H9 (cell line): ENCODE results near the gene CSTF1. TPM values are rescaled to one million over a fixed set of nuclear protein-coding genes. Genes with fewer than 3 reads are reported as not detected.

Experiments used
- DNase-seq: peaks from one replicate; pipeline ENCODE4 v3.0.0-alpha.2; 2017
- H2AFZ ChIP-seq: one replicate; pipeline ENCODE4 v1.6.1; 2013; ENCODE audit warnings: mild to moderate bottlenecking, low read length, control low read depth, moderate library complexity
- H2AK5ac ChIP-seq: 2 replicates; pipeline ENCODE4 v1.6.1; 2013; ENCODE audit warnings: low read length, control low read depth, mixed read lengths; ENCODE audit not compliant: insufficient read length
- H2BK120ac ChIP-seq: one replicate; pipeline ENCODE4 v1.6.1; 2013; ENCODE audit warnings: low read depth, mild to moderate bottlenecking, low read length, control low read depth, inconsistent platforms; ENCODE audit not compliant: poor library complexity, severe bottlenecking
- H2BK12ac ChIP-seq: 2 replicates; pipeline ENCODE4 v1.6.1; 2013; ENCODE audit warnings: low read length, control low read depth, mixed read lengths, low read depth; ENCODE audit not compliant: insufficient read length
- H2BK15ac ChIP-seq: 2 replicates; pipeline ENCODE4 v1.6.1; 2013; ENCODE audit warnings: low read depth, low read length, control low read depth
- H2BK20ac ChIP-seq: one replicate; pipeline ENCODE4 v1.6.1; 2013; ENCODE audit warnings: low read depth, mild to moderate bottlenecking, low read length, control low read depth, inconsistent platforms; ENCODE audit not compliant: poor library complexity, severe bottlenecking
- H2BK5ac ChIP-seq: 2 replicates; pipeline ENCODE4 v1.6.1; 2013; ENCODE audit warnings: low read length, control low read depth, mixed read lengths; ENCODE audit not compliant: insufficient read length
- H3K14ac ChIP-seq: 2 replicates; pipeline ENCODE4 v1.6.1; 2013; ENCODE audit warnings: low read length, control low read depth; ENCODE audit not compliant: insufficient read depth
- H3K18ac ChIP-seq: 2 replicates; pipeline ENCODE4 v1.6.1; 2013; ENCODE audit warnings: low read depth, mild to moderate bottlenecking, mixed read lengths, low read length, control low read depth; ENCODE audit not compliant: insufficient read length
- H3K23ac ChIP-seq: 2 replicates; pipeline ENCODE4 v1.6.1; 2013; ENCODE audit warnings: low read length, control low read depth, mixed read lengths, low read depth; ENCODE audit not compliant: insufficient read length
- H3K23me2 ChIP-seq: 2 replicates; pipeline ENCODE4 v1.6.1; 2013; ENCODE audit warnings: low read depth, mild to moderate bottlenecking, mixed read lengths, low read length, control low read depth; ENCODE audit not compliant: insufficient read length, poor library complexity, severe bottlenecking
- H3K27ac ChIP-seq: 2 replicates; pipeline ENCODE4 v1.5.1; 2013; ENCODE audit warnings: low read length, control low read depth, mixed read lengths, low read depth; ENCODE audit not compliant: insufficient read length
- H3K27me3 ChIP-seq: 2 replicates; pipeline ENCODE4 v1.6.1; 2013; ENCODE audit warnings: low read length, control low read depth, inconsistent platforms; ENCODE audit not compliant: insufficient read depth
- H3K4ac ChIP-seq: 2 replicates; pipeline ENCODE4 v1.6.1; 2013; ENCODE audit warnings: low read depth, mild to moderate bottlenecking, control low read depth, inconsistent platforms, low read length, moderate library complexity
- H3K4me1 ChIP-seq: 2 replicates; pipeline ENCODE4 v1.6.1; 2013; ENCODE audit warnings: low read length, control low read depth, inconsistent platforms; ENCODE audit not compliant: insufficient read depth
- H3K4me2 ChIP-seq: 2 replicates; pipeline ENCODE4 v1.6.1; 2013; ENCODE audit warnings: low read length, control low read depth, mixed read lengths; ENCODE audit not compliant: insufficient read length, insufficient read depth
- H3K56ac ChIP-seq: 2 replicates; pipeline ENCODE4 v1.6.1; 2013; ENCODE audit warnings: low read depth, mild to moderate bottlenecking, mixed read lengths, low read length, control low read depth; ENCODE audit not compliant: insufficient read length
- H3K79me1 ChIP-seq: 2 replicates; pipeline ENCODE4 v1.6.1; 2013; ENCODE audit warnings: low read depth, mild to moderate bottlenecking, moderate library complexity, low read length, control low read depth, inconsistent platforms; ENCODE audit not compliant: insufficient read depth, poor library complexity, severe bottlenecking
- H3K79me2 ChIP-seq: 2 replicates; pipeline ENCODE4 v1.6.1; 2013; ENCODE audit warnings: low read length, control low read depth, inconsistent platforms; ENCODE audit not compliant: insufficient read depth
- H3K9ac ChIP-seq: 2 replicates; pipeline ENCODE4 v1.6.1; 2013; ENCODE audit warnings: low read length, control low read depth, mixed read lengths; ENCODE audit not compliant: insufficient read length; ENCODE audit errors: extremely low read depth
- H3K9me3 ChIP-seq: one replicate; pipeline ENCODE4 v1.6.1; 2013; ENCODE audit warnings: low read depth, low read length, inconsistent platforms; ENCODE audit not compliant: control insufficient read depth
- H3T11ph ChIP-seq: one replicate; pipeline ENCODE4 v1.6.1; 2013; ENCODE audit warnings: mild to moderate bottlenecking, low read length, control low read depth, inconsistent platforms
- H4K20me1 ChIP-seq: one replicate; pipeline ENCODE4 v1.6.1; 2013; ENCODE audit not compliant: control insufficient read depth, insufficient read length, insufficient read depth
- H4K5ac ChIP-seq: 2 replicates; pipeline ENCODE4 v1.6.1; 2013; ENCODE audit warnings: low read depth, mild to moderate bottlenecking, mixed read lengths, low read length, control low read depth; ENCODE audit not compliant: insufficient read length
- H4K8ac ChIP-seq: replicated peaks from 2 replicates; pipeline ENCODE4 v1.6.1; 2013; ENCODE audit warnings: low read length, control low read depth, mixed read lengths, low read depth; ENCODE audit not compliant: insufficient read length
- H4K91ac ChIP-seq: 2 replicates; pipeline ENCODE4 v1.6.1; 2013; ENCODE audit warnings: low read depth, mild to moderate bottlenecking, moderate library complexity, mixed read lengths, low read length, control low read depth; ENCODE audit not compliant: insufficient read length
- H3K27ac Mint-ChIP-seq, 3 experiments: 2 replicates in 2 of 3; 3 replicates in 1 of 3; pipeline ENCODE4 v1.8.0; 2020 to 2021; ENCODE audit warnings: mixed read lengths in 3 of 3, mild to moderate bottlenecking in 1 of 3, moderate library complexity in 1 of 3
- H3K27me3 Mint-ChIP-seq: 2 replicates; pipeline ENCODE4 v1.8.0; 2021; ENCODE audit warnings: low read depth, mild to moderate bottlenecking, moderate library complexity, mixed read lengths
- H3K36me3 Mint-ChIP-seq, 3 experiments: 2 replicates in 2 of 3; 3 replicates in 1 of 3; pipeline ENCODE4 v1.8.0; 2020 to 2021; ENCODE audit warnings: low read depth in 3 of 3, mixed read lengths in 3 of 3; ENCODE audit not compliant: insufficient read depth in 1 of 3
- H3K4me1 Mint-ChIP-seq, 2 experiments: 2 replicates each; pipeline ENCODE4 v1.8.0; 2020; ENCODE audit warnings: mixed read lengths in 2 of 2
- H3K4me3 Mint-ChIP-seq, 2 experiments: 2 replicates in 1 of 2; 3 replicates in 1 of 2; pipeline ENCODE4 v1.8.0; 2020 to 2021; ENCODE audit warnings: mild to moderate bottlenecking in 2 of 2, mixed read lengths in 2 of 2, moderate library complexity in 1 of 2
- H3K9me3 Mint-ChIP-seq, 2 experiments: 2 replicates in 1 of 2; 3 replicates in 1 of 2; pipeline ENCODE4 v1.8.0; 2020; ENCODE audit warnings: mild to moderate bottlenecking in 2 of 2, mixed read lengths in 2 of 2, moderate library complexity in 1 of 2
- CTCF ChIP-seq: fragments of 200-600 bp; sonication (generic); conservative IDR thresholded peaks from 3 replicates; pipeline ENCODE4 v1.8.0; 2021; ENCODE audit warnings: antibody characterized with exemption, mild to moderate bottlenecking
- WGBS: extraction: QIAGEN DNeasy Blood & Tissue Kit; methylation state at CpG from one replicate; pipeline ENCODE4 v1.1.7; 2013; ENCODE audit warnings: missing lambda C conversion rate, low lambda C conversion rate, mixed read lengths; ENCODE audit not compliant: insufficient read length; ENCODE audit errors: extremely low coverage; 5-methylcytosine and 5-hydroxymethylcytosine counted together
- total RNA-seq: library from RNA; stranded (reverse); gene quantifications from 2 replicates; pipeline ENCODE4 v1.2.1, GENCODE V29; 2021

Gene CSTF1
- total RNA-seq, 1 experiment from 2014 or later, result 72.9 TPM

- Mint-ChIP-seq H3K4me3 (no peak overlapping the region), H3K27ac (no peak overlapping the region), H3K27me3 (no peaks in the 10 kb centered on the region), H3K9me3 (no peaks in the 10 kb centered on the region), H3K36me3 (peaks cover 62 to 91% (median 89%) of the 10 kb centered on the region in 3 experiments), H3K4me1 (peaks cover 7 to 8% of the 10 kb centered on the region in 2 experiments; a peak in 2 of 4 replicates)
- H3K23ac ChIP-seq, result no peak overlapping the region
- peaks cover 25% of the 10 kb centered on the region for H3K79me1 ChIP-seq
- H2AFZ ChIP-seq, result no peak overlapping the region
- H3K27ac ChIP-seq, result no peak overlapping the region
- peaks cover 5% of the 10 kb centered on the region; the same call in 1 of the 2 replicates for H3K79me2 ChIP-seq
- H4K8ac ChIP-seq, result no peak overlapping the region
- WGBS, result no CpG with 5 or more reads among the region's 1 CpG
- H3K56ac ChIP-seq, result no peak overlapping the region
- H4K91ac ChIP-seq, result no peak overlapping the region
- no peak overlapping the region for H3T11ph ChIP-seq
- H4K20me1 ChIP-seq, result no peaks in the 10 kb centered on the region
- H2BK20ac ChIP-seq, result no peak overlapping the region
- no peak overlapping the region for H3K18ac ChIP-seq
- H3K14ac ChIP-seq, result no peak overlapping the region
- H3K4me2 ChIP-seq, result no peak overlapping the region
- H3K4ac ChIP-seq, result no peak overlapping the region
- H3K9me3 ChIP-seq, result no peaks in the 10 kb centered on the region
- H2BK120ac ChIP-seq, result no peak overlapping the region
- no peak overlapping the region for H2BK5ac ChIP-seq
- H3K4me1 ChIP-seq, result no peaks in the 10 kb centered on the region
- H4K5ac ChIP-seq, result no peak overlapping the region
- TF ChIP-seq CTCF, result no peak
- no peaks in the 10 kb centered on the region for H3K23me2 ChIP-seq
- H3K9ac ChIP-seq, result no peak overlapping the region
- H2BK15ac ChIP-seq, result no peak overlapping the region
- H2BK12ac ChIP-seq, result no peak overlapping the region
- no peaks in the 10 kb centered on the region for H3K27me3 ChIP-seq
- no peak overlapping the region for H2AK5ac ChIP-seq
- DNase-seq, result no peak
Observed at GRCh38 chr20:56380375-56380774, 12.1 kb upstream of the CSTF1 start.
